Measurements from ENCODE around the gene PLCD1.
"Not testable (repeated sequence)": the region's sequence is repeated elsewhere in the genome, so short reads cannot be mapped to it uniquely, and the experiment has no call there.

The PLCD1 gene

DNA sequence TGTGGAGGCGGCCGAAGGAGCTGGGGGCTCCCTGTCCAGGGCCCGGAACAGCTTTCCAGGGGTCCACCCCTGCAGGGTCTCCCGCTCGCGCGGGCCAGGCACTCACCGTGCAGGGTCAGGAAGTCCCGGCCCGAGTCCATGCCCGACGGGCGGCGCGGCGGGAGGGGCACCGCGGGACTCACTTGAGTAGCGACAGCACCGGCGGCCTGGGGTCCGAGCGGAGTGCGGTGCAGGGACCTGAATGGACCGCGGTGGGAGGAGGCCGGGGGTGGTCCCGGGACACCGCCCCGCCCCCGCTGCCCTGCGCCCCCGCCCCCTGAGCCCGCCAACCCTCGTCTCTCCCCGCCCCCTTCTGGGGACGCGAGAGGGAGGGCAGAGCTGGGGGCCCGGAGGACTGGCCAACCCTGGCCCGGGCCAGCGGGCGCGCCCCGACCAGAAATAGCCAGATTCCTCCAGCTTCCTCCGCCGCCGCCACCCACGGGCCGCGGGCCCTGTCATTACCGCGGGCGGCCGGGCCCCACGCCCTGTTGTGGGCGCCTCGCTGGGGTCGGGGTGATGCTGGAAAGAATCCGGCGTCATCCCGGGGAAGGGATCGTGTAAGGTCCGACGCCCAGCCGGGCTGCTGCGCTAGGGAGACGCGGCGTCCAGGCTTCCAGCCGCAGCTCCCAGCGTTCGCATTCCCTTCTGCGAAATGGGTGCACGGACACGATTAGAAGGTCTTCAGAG is at the start of gene PLCD1:
Gene PLCD1, minus strand, starts transcription at position 243 of the 726 bp plus-strand sequence. Its CDS starts 103 bp downstream, at position 140.
- no peak for DNase-seq

DNA sequence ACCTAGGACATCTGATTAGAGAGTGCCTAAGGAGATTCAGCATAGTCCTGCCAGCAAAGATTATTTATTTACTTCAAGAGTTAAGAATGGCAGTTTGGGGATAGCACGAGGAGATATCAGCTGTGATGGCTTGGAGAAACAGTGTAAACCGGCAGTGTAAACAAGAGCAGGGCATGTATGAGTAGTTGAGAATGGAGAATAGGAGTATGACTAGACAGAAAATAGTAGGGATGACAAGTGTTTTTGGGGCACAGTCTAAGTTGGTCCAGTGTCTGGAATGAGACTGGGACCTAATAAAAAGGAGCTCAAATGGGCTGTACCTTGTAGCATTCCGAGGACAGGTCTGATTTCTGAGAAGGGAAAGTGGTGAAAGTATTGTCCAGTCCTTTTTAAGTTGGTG is 47.6 kb upstream of the PLCD1 start:
- DNase-seq = not testable (repeated sequence)

DNA sequence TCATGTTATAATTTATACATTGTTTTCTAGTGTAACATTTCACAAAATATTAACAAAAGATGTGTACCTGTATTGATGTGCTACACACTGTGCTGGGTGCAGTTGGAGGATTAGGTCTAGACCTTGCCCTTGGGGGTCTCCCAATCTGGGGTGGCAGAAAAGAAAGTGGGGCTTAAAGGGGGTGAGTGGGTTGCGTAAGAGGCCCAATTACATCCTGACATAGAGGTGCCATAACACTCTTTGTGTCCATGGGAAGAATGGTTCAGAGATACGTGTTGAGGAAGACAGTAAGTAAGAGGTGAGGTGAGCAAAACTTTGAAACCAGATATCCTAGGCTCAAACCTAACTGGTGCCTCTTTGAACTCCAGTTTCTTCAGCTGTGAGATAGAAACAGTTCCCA is 40.6 kb upstream of the PLCD1 start:
- DNase-seq = no peak

DNA sequence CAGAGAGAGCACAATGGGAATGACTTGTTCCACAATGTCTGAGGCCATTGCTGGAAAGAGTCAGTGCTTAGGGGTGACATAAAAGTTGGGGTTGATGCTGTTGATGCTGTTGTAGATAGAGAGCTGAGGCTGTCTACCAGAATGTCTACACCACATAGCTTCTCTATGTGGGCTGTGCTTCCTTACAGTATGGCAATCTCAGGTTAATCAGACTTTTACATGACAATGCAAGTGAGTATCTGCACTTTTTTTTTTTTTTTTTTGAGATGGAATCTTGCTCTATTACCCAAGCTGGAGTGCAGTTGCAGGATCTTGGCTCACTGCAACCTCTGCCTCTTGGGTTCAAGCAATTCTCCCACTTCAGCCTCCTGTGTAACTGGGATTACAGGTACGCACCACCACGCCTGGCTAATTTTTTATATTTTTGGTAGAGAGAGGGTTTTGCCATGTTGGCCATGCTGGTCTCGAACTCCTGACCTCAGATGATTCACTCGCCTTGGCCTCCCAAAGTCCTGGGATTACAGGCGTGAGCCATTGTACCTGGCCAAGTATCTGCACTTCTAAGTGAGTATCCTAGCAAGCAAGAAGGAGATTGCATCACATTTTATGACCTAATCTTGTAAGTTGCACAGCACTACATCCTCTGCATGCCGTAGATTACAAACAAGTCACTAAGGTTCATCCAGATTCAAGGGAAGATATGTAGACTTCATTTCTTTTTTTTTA is 38.2 kb upstream of the PLCD1 start:
- no peak for DNase-seq

DNA sequence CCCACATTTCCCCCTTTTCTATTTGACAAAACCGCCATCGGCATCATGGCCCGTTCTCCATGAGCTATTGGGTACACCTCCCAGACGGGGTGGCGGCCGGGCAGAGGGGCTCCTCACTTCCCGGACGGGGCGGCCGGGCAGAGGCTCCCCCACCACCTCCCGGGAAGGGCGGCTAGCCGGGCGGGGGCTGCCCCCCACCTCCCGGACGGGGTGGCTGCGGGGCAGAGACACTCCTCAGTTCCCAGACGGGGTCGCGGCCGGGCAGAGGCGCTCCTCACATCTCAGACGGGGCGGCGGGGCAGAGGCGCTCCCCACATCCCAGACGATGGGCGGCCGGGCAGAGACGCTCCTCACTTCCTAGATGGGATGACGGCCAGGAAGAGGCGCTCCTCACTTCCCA is 35.0 kb upstream of the PLCD1 start:
- not testable (repeated sequence) for DNase-seq

DNA sequence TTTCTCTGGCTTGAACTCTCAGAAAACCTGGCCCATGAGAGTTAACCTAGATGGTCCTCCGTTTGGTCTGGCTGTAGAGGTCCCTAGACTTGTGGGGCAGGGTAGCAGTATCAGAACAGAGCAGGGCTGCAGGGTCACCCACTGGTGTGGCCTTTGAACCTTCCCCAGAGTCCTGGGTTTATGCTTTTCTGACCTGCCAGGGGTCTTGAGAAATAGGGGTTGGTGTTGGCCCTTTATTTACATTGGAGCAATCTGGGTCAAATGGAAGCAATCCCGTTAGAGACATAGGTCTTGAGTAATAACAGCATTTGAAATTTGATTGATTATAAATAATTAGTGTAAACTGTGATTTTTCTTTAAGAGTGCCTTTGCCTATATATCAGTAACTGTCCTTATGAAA is 33.4 kb upstream of the PLCD1 start:
- DNase-seq = no peak

DNA sequence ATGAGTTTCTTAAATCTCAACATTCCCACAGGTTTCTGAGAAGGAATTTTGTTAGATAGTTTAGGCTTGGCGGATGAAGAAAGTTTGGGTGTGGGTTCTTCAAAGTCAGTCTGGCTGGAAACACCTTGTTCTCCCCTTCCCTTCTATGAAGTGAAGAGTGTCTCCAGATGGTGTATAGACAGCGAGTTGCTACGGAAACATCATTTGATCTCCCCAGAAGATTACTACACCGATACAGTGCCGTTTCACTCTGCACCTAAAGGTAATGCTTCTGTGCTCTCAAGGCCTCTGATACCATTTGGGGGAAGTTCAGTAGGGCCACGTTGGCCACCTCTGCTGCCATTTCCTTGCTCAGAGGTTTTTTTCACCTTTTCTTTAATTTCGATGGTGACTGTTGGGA is 30.1 kb upstream of the PLCD1 start:
- DNase-seq = no peak

DNA sequence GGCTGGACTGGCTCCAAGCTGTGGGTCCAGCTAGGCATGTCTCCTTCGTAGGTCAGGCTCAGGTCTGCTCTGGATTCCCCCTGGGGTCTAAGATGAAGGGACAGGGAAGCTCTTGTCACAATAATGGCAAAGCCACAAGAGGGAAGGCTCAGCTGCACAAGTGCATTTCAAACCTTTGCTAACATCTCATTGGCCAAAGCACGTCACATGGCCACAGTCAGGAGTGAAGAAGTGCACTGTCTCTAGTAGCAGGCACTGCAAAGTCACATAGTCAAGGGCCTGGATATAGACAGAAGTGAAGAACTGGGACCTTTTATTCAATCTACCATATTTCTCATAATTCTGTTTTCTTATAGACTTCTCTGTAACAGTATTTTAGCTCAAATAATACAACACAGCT is 29.7 kb upstream of the PLCD1 start:
- DNase-seq = no peak

DNA sequence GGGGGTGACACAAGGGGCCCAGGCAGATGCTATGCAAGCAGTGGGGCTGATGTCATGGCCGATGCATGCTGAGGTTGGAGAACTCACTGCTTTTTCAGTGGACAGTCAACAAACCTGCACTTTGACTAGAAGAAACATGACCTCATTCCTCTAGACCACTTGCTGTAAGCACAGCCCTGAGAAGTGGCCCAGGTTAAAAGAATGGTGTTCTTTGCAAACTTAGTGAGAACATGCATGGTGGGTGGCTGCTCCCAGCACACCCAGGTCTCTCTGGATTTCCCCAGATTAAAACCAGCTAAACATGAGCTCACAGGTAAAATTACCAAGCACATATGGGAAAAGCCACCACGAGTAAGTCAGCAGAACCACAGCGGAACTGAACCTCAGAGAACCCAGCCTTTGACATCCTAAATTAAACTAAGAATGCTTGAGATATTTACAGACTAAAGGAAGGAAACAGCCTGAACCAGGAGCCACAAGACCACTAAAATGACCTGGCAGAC is 25.1 kb upstream of the PLCD1 start:
- DNase-seq = no peak

DNA sequence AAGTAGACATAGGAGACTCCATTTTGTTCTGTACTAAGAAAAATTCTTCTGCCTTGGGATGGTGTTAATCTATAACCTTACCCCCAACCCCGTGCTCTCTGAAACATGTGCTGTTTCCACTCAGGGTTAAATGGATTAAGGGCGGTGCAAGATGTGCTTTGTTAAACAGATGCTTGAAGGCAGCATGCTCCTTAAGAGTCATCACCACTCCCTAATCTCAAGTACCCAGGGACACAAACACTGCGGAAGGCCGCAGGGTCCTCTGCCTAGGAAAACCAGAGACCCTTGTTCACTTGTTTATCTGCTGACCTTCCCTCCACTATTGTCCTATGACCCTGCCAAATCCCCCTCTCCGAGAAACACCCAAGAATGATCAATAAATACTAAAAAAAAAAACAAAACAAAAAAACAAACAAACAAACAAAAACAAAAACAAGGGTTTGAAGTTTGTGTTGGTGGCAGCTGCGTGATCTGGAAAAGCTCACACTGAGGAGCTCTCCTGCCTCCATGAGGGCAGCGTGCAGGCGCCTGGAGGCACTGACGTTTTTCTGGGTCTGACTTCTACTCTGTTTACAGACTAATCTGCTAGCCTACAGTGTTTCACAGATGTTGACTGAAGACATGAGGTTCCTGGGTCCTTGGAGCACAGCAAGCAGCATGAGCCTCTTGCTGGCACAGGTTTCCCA is 24.5 kb upstream of the PLCD1 start:
- DNase-seq = not testable (repeated sequence)

DNA sequence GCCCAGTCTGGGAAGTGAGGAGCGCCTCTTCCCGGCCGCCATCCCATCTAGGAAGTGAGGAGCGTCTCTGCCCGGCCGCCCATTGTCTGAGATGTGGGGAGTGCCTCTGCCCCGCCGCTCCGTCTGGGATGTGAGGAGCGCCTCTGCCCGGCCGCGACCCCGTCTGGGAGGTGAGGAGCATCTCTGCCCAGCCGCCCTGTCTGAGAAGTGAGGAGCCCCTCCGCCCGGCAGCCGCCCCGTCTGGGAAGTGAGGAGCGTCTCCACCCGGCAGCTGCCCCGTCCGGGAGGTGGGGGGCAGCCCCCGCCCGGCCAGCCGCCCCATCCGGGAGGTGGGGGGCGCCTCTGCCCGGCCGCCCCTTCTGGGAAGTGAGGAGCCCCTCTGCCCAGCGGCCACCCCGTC is 23.8 kb upstream of the PLCD1 start:
- DNase-seq = not testable (repeated sequence)

DNA sequence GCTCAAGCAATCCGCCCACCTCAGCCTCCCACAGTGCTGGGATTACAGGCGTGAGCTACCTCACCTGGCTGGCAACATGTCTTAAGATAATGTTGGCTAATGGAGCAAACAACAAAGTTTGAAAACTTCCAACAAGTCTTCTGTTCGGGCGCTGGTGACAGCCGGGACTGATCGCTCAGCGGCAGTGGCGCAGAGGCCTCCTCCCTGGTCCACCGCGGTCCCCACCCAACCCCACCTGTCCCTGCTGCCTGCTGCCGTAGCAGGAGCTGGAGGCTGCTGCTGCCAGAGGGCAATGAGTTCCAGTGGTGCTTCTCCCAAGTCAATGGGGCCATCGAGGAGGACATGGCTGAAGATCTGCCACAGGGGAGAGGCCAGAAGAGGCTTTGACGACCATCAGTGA is 21.7 kb upstream of the PLCD1 start:
- DNase-seq = no peak

DNA sequence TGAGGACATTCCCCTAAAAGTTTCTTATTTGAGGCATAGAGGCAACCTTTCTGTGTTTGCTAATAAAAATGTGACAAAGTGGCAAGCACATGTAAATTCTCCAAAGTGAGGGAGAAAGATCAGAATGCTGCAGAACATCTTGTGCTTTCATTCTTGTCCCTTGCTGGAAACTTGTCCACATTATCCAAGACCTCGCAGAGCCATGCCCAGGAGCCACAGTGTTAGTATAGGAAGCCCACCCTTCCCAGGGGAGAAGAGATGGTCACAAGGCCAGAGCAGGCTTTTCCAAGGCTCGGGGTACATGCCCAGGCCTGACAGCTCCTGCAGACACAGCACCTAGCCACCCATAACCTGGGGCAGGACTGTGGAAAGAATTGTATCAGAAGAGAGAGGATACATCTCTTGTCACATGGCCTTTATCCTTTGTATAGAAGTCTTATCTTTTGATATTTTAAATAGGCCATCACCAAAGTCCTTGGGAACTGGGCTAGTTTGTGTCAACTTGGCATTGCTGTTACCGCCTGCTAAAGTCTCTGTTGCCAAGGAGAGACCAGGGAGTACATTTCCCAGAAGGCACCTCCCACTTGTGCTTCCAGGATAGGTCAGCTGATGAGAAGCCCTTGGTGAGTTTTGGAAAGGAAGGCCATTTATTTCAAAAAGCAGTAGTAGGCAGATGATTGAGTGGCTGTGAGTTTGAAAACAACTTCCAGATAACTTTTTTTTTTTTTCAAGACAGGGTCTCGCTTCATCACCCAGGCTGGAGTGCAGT is 20.1 kb upstream of the PLCD1 start:
- DNase-seq = no peak

DNA sequence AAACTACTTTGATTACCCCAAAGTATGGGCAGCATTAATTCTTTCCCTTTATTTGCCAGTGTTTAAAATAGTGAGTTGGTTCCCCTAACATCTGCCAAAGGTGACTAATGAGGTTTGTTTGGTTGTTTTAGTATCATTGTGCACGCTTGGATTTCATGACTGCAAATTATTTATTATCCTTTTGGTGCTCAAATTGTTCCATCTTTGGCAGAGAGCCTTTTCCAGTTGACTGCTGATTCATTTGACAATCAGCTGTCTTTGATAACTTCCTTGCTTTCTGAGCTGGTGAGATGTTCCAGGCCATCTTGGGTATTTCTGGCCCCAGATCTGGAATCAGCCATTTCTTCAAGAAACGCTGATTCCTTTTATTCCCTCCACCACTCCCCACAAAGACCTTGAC is 18.5 kb upstream of the PLCD1 start:
- no peak for DNase-seq

DNA sequence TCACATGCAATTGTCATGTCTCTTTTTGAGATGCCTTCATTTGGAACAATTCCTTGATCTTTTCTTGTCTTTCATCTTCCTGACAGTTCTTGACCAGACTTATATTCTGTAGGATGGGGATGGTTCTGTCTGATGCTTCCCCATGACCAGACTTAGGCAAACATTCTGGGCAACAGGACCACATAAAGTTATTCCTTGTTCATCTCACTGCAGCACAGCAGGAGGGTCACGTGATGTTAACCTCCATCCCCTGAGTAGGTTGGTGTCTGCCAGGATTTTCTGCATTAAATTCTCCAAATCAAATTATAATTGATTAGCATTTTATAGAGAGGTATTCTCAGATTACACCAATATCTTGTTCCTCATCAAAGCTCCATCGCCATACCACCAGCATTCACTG is 17.4 kb upstream of the PLCD1 start:
- no peak for DNase-seq

DNA sequence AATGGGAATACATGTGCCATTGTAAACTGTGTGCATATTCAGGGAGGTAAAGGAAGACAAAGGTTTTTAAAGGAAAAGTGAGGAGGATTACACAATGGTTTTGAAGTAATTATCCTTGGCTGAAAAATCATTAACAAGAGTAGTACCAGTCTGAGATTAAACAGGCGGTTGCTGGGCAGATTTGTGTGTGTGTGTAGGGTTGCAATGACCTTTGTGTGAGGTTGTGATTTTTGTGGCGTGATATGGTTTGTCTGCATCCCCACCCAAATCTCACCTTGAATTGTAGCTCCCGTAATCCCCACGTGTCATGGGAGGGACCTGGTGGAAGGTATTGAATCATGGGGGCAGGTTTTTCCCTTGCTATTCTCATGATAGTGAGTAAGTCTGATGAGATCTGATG is 16.6 kb upstream of the PLCD1 start:
- no peak for DNase-seq

DNA sequence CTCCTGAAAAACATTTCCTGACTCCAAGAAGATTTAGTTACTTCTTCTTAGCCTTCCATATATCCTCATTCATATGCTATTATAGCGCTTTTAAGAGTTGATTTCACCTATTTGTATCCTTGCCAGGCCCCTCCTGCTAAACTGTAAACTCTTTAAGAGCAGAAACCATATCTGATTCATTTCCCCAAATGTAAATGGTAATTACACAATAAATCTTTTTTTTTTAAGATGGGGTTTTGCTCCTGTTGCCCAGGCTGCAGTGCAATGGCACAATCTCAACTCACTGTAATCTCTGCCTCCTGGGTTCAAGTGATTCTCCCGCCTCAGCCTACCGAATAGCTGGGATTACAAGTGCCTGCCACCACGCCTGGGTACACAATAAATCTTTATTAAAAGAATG is 14.0 kb upstream of the PLCD1 start:
- no peak for DNase-seq

DNA sequence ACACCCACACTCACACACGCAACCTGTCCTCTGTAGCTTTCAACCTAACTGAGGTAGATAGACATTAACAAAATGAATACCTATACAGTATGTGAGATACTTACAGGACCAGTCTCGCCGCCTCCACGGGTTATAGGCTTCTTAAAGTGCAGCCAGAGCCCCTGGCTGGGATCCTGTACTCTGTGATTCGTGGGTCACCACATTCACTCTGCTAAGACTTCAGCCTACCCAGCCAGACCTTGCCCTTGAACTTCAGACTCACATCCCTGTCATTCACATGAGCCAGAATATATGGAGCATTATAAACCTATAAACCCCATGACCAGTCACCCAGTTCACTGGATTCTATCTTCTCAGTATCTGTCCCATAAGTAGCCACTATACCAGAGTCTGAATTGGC is 11.0 kb upstream of the PLCD1 start:
- DNase-seq = no peak

DNA sequence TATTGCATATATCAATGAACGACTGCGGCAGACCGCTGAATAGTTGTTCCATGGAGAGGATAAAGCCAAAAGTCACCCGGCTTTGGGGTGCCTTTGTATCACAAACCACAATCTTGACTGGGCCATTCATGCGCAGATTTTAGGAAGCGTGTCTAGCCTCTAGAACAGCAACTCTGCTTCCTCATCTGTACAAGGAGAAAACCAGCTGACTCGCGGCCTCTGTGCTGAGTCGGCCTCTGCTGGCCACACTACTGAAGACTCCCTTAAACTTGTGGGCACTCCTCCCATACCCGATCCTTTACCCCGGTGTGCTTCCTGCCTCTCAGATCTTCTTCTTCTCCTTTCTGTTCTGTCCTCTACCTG is 10.4 kb upstream of the PLCD1 start:
- no peak for DNase-seq

DNA sequence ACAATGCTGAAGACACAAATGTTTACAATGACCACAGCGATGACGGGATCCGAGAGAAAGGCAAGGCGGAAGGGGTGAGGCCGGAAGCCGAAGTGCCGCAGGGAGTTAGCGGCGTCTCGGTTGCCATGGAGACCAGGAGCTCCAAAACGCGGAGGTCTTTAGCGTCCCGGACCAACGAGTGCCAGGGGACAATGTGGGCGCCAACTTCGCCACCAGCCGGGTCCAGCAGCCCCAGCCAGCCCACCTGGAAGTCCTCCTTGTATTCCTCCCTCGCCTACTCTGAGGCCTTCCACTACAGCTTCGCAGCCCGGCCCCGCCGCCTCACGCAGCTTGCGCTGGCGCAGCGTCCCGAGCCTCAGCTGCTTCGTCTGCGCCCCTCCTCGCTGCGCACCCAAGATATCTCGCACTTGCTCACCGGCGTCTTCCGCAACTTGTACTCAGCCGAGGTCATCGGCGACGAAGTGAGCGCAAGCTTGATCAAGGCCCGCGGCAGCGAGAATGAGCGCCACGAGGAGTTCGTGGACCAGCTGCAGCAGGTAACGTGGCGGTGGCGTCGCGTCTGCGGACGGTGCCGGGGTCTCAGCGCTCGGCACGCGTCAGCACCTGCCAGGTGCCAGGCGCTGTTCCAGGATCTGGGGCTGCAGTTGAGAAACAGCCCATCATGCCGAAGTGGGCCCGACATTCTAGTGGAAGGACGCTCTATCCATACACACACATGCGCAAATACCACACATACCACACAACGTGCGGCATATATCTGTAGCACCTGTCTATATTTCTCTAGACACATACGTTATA is 9.9 kb upstream of the PLCD1 start, which contains the start of gene DLEC1:
Gene DLEC1, plus strand, starts transcription at position 108 of the 798 bp plus-strand sequence. Its CDS starts 18 bp downstream, at position 126.
- DNase-seq = no peak

DNA sequence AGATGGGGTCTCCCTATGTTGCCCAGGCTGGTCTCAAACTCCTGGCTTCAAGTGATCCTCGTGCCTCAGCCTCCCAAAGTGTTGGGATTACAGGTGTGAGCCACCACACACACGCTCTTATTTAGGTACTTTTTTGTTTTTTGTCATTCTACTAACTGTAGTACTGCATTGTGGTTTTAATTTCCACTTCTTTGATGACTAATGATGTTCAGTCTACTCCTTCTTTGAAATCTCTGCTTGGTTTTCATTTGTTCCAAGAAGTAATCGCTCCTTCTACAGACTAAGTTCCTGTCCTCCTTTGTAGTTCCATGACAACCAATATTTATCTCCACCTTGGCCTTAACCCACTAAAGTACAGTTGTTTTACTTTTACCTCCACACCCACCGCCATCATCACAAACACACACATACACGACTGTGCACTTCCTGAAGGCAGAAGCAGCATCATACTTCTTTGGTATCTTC is 9.0 kb upstream of the PLCD1 start:
- no peak for DNase-seq

DNA sequence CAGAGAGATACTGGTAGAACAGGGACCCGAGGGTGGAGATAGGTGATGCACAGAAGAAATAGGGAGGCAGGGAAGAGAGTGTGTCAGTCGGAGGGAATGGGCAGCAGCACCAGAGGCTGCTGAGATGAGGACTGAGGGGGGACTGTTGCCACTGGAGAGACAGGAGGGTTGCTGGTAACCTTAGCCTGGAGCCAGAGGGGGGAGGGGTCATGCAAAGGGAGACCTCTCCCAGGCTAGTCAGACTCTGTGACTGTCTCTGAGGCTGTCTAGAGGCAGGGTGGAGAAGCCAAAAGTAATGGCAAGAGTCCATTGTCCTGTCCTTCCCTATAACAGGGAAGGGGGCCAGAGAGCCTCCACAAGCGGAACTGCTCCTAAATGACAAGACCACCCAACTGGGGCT is 7.5 kb upstream of the PLCD1 start:
- no peak for DNase-seq

All from cerebellar nuclear complex (tissue), 1 donor.